Embryonic facial prominence (tissue), 1 donor: ENCODE measurements around the gene STK10.
"Not testable (repeated sequence)": the region's sequence is repeated elsewhere in the genome, so short reads cannot be mapped to it uniquely, and the experiment has no call there.

Source experiments
- DNase-seq: peaks from one replicate; pipeline ENCODE4 v3.0.0-alpha.2; 2016; ENCODE audit errors: extremely low spot score

Gene STK10

GRCh38 chr5:172054611-172055153 lies 133.3 kb downstream of the STK10 start:
- no peak for DNase-seq

- no peak for DNase-seq
These were observed 135.4 kb downstream of the STK10 start for GRCh38 chr5:172052450-172053236.

GRCh38 chr5:172051643-172052339 lies 136.2 kb downstream of the STK10 start:
- DNase-seq = no peak

GRCh38 chr5:172050080-172050479 lies 137.9 kb downstream of the STK10 start:
- no peak for DNase-seq

- DNase-seq = no peak
These were observed 138.7 kb downstream of the STK10 start for GRCh38 chr5:172049226-172049796.

GRCh38 chr5:172048539-172049101 lies 139.4 kb downstream of the STK10 start:
- no peak for DNase-seq

GRCh38 chr5:172048170-172048422 lies 139.9 kb downstream of the STK10 start:
- DNase-seq = no peak

- DNase-seq = no peak
These were observed 141.4 kb downstream of the STK10 start for GRCh38 chr5:172046593-172046992.

- no peak for DNase-seq
These were observed 142.8 kb downstream of the STK10 start for GRCh38 chr5:172045315-172045632.

GRCh38 chr5:172044631-172045314 lies 143.3 kb downstream of the STK10 start:
- no peak for DNase-seq

GRCh38 chr5:172043865-172044264 lies 144.2 kb downstream of the STK10 start:
- no peak for DNase-seq

GRCh38 chr5:172042183-172042582 lies 145.8 kb downstream of the STK10 start:
- DNase-seq = no peak

GRCh38 chr5:172038167-172038566 lies 149.9 kb downstream of the STK10 start:
- no peak for DNase-seq

- no peak for DNase-seq
These were observed 153.0 kb downstream of the STK10 start for GRCh38 chr5:172035049-172035448.

- DNase-seq = no peak
These were observed 156.0 kb downstream of the STK10 start for GRCh38 chr5:172031894-172032461.

GRCh38 chr5:172029876-172030275 lies 158.1 kb downstream of the STK10 start:
- DNase-seq = no peak

- no peak for DNase-seq
These were observed 159.9 kb downstream of the STK10 start for GRCh38 chr5:172028167-172028566.

GRCh38 chr5:172020110-172020786 lies 167.8 kb downstream of the STK10 start:
- not testable (repeated sequence) for DNase-seq

GRCh38 chr5:172015346-172015745 lies 172.7 kb downstream of the STK10 start:
- no peak for DNase-seq

- DNase-seq = no peak
These were observed 177.7 kb downstream of the STK10 start for GRCh38 chr5:172010278-172010677.
